Measurements from ENCODE around the gene HMGN4.
"Not testable (repeated sequence)": the region's sequence is repeated elsewhere in the genome, so short reads cannot be mapped to it uniquely, and the experiment has no call there.

The HMGN4 gene

GRCh38 chr6:26520850-26521599 is 17.1 kb upstream of the HMGN4 start:
- H3K9me2 ChIP-seq (replicated peaks; ENCODE audit: insufficient read depth, low read length), result no peaks in the 10 kb centered on the region
- no peaks in the 10 kb centered on the region for H3K9me3 ChIP-seq (replicated peaks; ENCODE audit: insufficient read depth, low read length)
- no peaks in the 10 kb centered on the region for H4K20me1 ChIP-seq (ENCODE audit: insufficient read depth, low read length)
- H2AFZ ChIP-seq (ENCODE audit: low read length), result peak overlapping the region; percentile 83
- peak; percentile 82 for DNase-seq
- peak overlapping the region; percentile 71 for H3K4me2 ChIP-seq (ENCODE audit: low read depth, low read length)
- H3K9ac ChIP-seq (ENCODE audit: low read length), result peak overlapping the region; percentile 82
- H3K27me3 ChIP-seq (replicated peaks; ENCODE audit: insufficient read depth, low read length), result no peaks in the 10 kb centered on the region
- peak overlapping the region; percentile 77; the same call in 1 of the 2 replicates for H3K27ac ChIP-seq (ENCODE audit: low read length)
- H3K4me3 ChIP-seq (ENCODE audit: low read length), result peak overlapping the region; percentile 70
- H3F3A ChIP-seq (ENCODE audit: insufficient read depth, low read length), result peaks cover 9% of the 10 kb centered on the region
- H3K36me3 ChIP-seq (replicated peaks; ENCODE audit: insufficient read depth, low read length), result no peaks in the 10 kb centered on the region
- TF ChIP-seq EZH2 (optimal IDR thresholded peaks at IDR 0.05; ENCODE audit: low read depth, low read length), result no peak
- TF ChIP-seq EZH2phosphoT487 (IDR thresholded peaks at IDR 0.05; ENCODE audit: low read length), result no peak
- TF ChIP-seq CTCF (IDR thresholded peaks at IDR 0.05; ENCODE audit: low read length), result no peak
- no peaks in the 10 kb centered on the region for H3K79me2 ChIP-seq (ENCODE audit: low read length)
- peaks cover 7% of the 10 kb centered on the region for H3K4me1 ChIP-seq (ENCODE audit: low read length)

- H3K4me3 ChIP-seq (ENCODE audit: low read length), result peak overlapping the region; percentile 70
- peak; percentile 83 for DNase-seq
Observed at GRCh38 chr6:26521600-26522391, 16.4 kb upstream of the HMGN4 start.

GRCh38 chr6:26522486-26523228 is 15.5 kb upstream of the HMGN4 start:
- H3K79me2 ChIP-seq (ENCODE audit: low read length); H4K20me1 ChIP-seq (ENCODE audit: insufficient read depth, low read length); H3K36me3 ChIP-seq (replicated peaks; ENCODE audit: insufficient read depth, low read length); H3K9me2 ChIP-seq (replicated peaks; ENCODE audit: insufficient read depth, low read length); H2AFZ ChIP-seq (ENCODE audit: low read length); H3K9me3 ChIP-seq (replicated peaks; ENCODE audit: insufficient read depth, low read length); H3K27ac ChIP-seq (ENCODE audit: low read length); H3K4me1 ChIP-seq (ENCODE audit: low read length); H3K27me3 ChIP-seq (replicated peaks; ENCODE audit: insufficient read depth, low read length); DNase-seq; H3F3A ChIP-seq (ENCODE audit: insufficient read depth, low read length): not testable (repeated sequence)
- Histone ChIP-seq H3K4me3 (ENCODE audit: low read length) (peak overlapping the region; percentile 70; the same call in 1 of the 2 replicates), H3K9ac (ENCODE audit: low read length) (peak overlapping the region; percentile 82; the same call in 1 of the 2 replicates), H3K4me2 (ENCODE audit: low read depth, low read length) (peak overlapping the region; percentile 71)

More at GRCh38 chr6:26521600-26522391, 16.4 kb upstream of the HMGN4 start:
- Histone ChIP-seq H3K9me3 (replicated peaks; ENCODE audit: insufficient read depth, low read length) (no peaks in the 10 kb centered on the region), H3K27ac (ENCODE audit: low read length) (peak overlapping the region; percentile 77), H3K4me1 (ENCODE audit: low read length) (peaks cover 7% of the 10 kb centered on the region), H3K4me2 (ENCODE audit: low read depth, low read length) (peak overlapping the region; percentile 71), H3K9ac (ENCODE audit: low read length) (peak overlapping the region; percentile 82), H3K9me2 (replicated peaks; ENCODE audit: insufficient read depth, low read length) (no peaks in the 10 kb centered on the region), H2AFZ (ENCODE audit: low read length) (peak overlapping the region; percentile 83), H3K79me2 (ENCODE audit: low read length) (no peaks in the 10 kb centered on the region), H4K20me1 (ENCODE audit: insufficient read depth, low read length) (no peaks in the 10 kb centered on the region), H3K36me3 (replicated peaks; ENCODE audit: insufficient read depth, low read length) (no peaks in the 10 kb centered on the region), H3K27me3 (replicated peaks; ENCODE audit: insufficient read depth, low read length) (no peaks in the 10 kb centered on the region), H3F3A (ENCODE audit: insufficient read depth, low read length) (peaks cover 9% of the 10 kb centered on the region)
- TF ChIP-seq EZH2 (optimal IDR thresholded peaks at IDR 0.05; ENCODE audit: low read depth, low read length), result no peak
- peak; percentile 49 for TF ChIP-seq CTCF (IDR thresholded peaks at IDR 0.05; ENCODE audit: low read length)

GRCh38 chr6:26524314-26524713 is 13.9 kb upstream of the HMGN4 start:
- not testable (repeated sequence) for H3K36me3 ChIP-seq (replicated peaks; ENCODE audit: insufficient read depth, low read length); H3K4me1 ChIP-seq (ENCODE audit: low read length); H3F3A ChIP-seq (ENCODE audit: insufficient read depth, low read length); H2AFZ ChIP-seq (ENCODE audit: low read length); H3K79me2 ChIP-seq (ENCODE audit: low read length); H4K20me1 ChIP-seq (ENCODE audit: insufficient read depth, low read length); H3K9me3 ChIP-seq (replicated peaks; ENCODE audit: insufficient read depth, low read length); H3K4me3 ChIP-seq (ENCODE audit: low read length); H3K27me3 ChIP-seq (replicated peaks; ENCODE audit: insufficient read depth, low read length); DNase-seq; H3K27ac ChIP-seq (ENCODE audit: low read length); H3K4me2 ChIP-seq (ENCODE audit: low read depth, low read length); H3K9me2 ChIP-seq (replicated peaks; ENCODE audit: insufficient read depth, low read length); H3K9ac ChIP-seq (ENCODE audit: low read length)
